Stimulated activated CD4-positive, alpha-beta T cell treated with anti-CD3 and anti-CD28 coated beads, TNF-alpha, amount 100 ng/mL, for 24 hours (primary cell): ENCODE results near the gene HOXD10.
A peak's percentile ranks its signal among the peaks of the same experiment; 100 is the strongest.

Source experiments
- DNase-seq, 3 experiments: peaks; one replicate each; pipeline ENCODE4 v3.0.0-alpha.2; 2020; ENCODE audit warnings: low read depth in 3 of 3

Gene HOXD10

DNA sequence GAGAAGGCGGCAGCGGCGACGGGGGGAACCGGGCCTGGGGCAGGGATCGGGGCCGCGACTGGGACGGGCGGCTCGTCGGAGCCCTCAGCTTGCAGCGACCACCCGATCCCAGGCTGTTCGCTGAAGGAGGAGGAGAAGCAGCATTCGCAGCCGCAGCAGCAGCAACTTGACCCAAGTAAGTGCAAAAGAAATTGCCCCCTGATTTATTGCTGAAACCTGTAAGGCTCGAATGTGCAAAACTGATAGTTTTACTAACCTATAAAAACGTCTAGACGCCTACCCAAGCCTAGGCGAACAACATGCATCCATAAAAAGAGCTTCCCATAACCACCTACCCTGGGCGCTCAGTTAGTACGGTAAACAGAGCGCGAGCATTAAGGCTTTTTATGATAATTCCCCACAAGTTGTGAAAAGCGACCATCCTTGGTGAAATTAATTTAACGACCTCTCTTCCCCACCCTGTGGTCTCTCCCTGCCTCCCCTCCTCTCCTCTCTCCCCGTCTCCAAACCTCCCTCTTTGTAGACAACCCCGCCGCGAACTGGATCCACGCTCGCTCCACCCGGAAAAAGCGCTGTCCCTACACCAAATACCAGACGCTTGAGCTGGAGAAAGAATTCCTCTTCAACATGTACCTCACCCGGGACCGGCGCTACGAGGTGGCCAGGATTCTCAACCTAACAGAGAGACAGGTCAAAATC is 7.0 kb downstream of the HOXD10 start:
- no peak for DNase-seq

- DNase-seq = no peak
Measured at GRCh38 chr2:176124110-176124946, 7.8 kb downstream of the HOXD10 start.

DNA sequence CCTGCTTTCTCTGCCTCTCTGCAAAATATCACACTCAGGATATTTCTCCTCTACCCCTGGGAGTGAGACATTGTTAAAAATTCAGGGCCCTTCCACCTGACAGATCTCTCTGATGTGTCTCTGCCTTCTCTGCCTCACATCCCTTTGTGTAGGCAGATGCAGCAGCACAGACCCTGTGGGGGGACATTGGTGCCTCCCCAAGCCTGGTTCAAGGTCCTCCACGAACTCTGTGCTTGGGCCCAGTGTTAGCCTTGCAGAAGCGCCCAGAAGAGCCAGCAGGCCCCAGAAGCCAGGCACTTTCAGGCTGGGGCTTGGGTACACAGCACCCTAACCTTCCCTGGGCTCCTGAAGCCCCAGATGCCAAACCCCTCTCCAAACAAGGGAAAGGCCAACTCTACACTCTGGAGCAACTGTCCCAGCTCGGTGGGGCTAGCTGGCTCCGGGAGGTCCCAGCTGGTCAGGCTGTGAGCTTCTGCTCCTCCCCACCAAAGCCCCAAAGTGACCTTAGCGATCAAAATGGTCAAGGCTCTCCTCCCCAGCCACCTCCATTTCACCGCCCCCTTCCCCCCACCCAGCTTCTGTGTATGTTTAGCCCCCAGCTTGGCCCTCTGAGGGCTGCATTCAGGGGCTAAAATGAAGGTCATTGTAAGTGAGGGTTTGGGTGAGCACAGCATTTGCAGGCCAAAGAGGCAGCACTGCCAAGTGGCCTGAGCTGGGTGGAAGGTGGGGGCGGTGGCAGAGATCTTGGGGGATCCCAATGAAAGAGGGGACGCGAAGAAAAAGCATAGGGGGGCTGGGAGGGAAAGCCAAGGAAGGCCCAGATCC is 8.6 kb downstream of the HOXD10 start:
- DNase-seq = no peak

- DNase-seq = no peak
Measured at GRCh38 chr2:176125772-176126054, 9.1 kb downstream of the HOXD10 start.

- peak; percentile 42 to 62 (median 57) for DNase-seq
Measured at GRCh38 chr2:176126929-176127773, 10.6 kb downstream of the HOXD10 start.

DNA sequence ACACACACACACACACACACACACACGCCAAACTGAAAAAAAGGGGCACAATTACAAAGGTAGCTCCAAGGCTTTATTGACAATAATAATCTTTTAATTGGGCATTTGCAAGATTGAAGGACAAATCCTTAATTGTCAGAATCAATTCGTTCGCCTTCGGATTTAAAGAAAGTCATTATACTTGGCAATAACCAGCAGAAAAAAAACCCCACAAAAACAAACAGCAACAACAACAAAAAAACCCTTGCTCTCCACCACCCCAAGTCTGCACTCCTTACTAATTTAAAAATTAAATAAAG is 11.1 kb downstream of the HOXD10 start:
- no peak for DNase-seq

GRCh38 chr2:176128172-176128981 is 11.8 kb downstream of the HOXD10 start:
- DNase-seq = no peak

DNA sequence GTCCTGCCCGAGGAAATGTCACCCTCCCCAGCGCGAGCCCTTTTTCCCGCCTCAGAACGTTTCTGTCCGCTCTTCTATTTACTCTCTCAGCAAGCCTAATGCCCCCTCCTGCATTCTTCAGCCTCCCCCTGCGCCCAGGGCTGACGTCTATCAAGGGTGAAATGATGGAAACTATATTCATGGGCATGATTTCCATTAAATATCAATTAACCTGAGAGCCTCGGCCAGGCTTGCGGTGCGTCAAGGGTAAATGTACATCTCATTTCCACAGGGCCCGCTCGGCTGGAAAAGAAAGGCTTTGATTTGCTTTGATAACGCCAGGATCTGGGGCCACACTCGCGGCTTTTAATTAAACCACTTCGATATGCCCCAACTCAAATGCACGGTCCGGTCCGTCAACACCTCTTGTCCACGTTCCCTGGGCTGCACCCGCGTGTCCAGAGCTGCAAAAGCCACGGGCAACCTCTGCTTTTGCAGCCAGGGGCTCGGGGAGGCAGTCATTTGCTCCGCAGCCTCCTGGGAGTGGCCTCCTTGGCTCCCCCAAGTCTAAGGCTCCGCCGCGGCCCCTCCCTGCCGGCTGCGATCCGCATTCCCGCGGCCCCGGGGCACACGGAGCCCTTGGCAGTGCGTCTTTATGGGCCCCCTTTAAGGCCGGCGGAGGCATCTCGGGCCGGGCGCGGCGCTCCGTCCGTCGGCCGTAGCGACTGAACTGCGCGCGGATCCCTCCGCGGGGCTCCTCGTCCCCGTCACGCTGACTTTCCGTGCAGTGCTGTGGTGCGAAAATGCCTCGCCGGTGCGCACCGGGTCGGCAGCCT is 12.6 kb downstream of the HOXD10 start, which contains the start of gene HOXD8:
Gene HOXD8 (plus strand): TSS at position 724 of the 815 bp plus-strand sequence. CDS start 662 bp downstream, outside the sequence.
- no peak for DNase-seq

DNA sequence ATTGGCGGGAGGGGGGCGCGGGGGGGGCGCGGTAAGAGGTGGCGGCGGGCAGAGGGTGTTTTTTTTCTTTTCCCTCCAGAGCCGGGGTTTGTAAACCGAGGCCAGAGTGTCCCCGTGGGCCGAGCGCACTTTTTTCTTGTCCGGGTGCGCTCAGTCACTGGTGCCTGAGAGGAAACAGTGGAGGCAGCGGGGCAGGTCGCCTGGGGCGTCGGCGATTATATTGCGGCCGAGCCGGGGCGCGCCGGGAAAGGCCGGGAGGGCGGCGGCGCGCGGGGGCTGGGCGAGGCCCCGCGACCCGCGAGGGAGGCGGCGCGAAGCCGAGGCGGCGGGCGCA is 13.2 kb downstream of the HOXD10 start:
- DNase-seq = no peak

- no peak for DNase-seq
Measured at GRCh38 chr2:176130147-176130956, 13.8 kb downstream of the HOXD10 start.

DNA sequence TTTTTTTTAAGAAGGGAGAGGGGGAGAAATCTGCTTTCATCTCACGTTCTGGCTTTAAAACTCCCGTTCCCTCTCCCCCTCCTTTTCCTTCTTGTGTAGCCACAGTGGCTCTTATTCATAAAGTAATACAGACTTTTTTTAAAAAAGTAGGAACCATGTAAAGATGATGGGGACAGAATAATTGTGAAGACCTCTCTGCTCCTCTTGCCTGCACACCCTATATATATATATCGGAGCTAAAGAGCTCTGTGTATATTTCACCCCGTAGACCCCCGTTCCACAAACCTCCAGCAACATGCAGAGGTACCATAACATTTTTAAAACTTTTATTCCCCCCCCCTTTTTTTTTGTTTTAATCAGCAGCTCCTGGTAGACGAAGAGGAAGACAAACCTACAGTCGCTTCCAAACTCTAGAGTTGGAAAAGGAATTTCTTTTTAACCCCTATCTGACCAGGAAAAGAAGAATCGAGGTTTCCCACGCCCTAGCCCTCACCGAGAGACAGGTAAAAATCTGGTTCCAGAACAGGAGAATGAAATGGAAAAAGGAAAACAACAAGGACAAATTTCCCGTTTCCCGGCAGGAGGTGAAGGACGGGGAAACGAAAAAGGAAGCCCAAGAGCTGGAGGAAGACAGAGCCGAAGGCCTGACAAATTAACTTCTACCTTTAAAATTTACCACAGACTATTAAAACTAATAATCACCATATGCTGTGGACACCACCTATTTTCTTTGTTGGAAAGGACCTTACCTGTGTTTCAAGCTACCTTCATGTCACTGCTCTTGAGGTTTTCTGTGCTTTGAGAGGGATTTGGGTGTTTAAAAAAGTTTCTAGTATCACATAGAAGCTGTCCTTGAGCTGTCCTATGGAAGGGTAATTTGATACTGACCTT is 14.6 kb downstream of the HOXD10 start:
- no peak for DNase-seq

- no peak for DNase-seq
Measured at GRCh38 chr2:176131848-176132158, 15.2 kb downstream of the HOXD10 start.

DNA sequence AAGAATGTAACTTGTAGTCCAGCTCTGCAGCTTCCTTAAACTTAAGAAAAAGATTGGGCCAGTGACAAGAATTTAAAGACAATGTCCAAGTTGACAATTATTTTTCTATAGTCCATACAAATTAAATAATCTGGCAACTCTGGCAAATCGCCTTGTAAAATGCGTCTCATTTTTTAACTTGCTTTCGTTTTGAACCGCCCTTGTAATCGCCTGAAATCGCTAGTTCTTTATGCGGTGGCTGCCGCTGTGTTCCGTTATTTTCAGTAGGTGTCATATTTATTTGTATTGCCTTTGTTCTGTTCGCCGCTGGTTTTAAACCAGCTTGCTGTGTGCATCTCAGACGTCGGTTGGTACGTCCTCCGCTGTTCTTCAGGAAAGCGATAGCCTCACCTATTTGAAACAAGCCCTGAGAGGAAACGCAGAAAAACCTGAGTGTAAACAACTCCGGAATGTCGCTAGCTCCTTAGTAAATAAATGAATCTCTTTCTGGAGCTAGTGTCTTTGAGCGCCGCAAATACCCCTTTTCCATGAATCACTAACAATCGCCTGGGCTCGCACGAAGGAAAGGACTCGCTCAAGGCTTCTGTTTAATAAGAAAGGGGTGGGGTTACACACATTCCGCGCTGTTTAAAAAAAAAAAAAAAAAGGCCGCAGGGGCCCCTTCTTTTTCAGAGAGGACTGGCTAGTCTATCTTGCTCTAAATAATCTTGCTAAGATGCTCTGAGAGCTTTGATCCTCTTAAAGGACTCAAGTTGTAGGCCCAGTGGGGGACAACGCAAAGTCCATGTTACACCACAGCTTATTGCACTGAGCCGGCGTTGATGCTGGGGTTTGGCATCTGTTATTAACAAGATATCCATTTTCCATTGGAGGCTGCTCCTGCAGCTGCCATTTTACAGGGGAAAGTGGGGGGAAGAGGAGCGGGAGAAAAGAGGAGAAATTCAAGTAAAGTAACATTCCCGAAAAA is 15.9 kb downstream of the HOXD10 start:
- no peak for DNase-seq

DNA sequence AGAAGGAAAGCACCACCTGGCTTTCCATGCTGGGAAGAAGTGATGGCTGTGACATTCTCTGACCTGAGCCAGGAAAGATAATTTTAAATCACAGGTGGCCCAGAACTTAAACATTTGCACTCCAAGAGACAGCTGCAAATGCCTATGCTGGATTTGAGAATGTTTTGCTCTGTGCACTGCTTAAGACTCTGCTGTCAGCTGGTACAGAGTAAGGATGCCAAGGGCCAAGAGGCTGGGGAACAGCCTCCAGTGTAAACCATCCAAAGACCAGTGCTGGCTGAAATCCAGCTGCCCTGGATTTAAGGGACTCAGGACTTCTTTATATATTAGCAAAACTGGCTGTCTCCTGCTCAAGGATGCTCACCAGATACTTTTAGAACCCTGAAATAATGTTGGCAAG is 16.8 kb downstream of the HOXD10 start:
- no peak for DNase-seq

DNA sequence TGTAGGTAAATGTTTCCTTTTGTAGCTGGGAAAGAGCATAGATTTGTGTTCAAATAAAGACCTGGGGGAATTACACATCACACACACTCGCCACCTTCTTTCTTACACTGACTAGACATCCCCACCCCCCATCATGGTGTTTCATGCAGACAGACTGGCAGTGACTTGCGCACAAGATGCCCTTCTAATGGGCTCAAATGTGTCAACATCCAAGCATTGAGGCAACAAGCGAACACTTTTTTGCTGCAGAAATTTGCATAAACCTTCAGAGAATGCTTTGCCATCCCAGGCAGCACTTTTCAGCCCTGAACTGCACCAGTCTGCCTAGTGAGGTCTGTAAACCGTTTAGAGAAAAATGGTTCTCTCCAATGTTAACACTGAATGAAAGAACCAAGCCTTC is 17.5 kb downstream of the HOXD10 start:
- no peak for DNase-seq

DNA sequence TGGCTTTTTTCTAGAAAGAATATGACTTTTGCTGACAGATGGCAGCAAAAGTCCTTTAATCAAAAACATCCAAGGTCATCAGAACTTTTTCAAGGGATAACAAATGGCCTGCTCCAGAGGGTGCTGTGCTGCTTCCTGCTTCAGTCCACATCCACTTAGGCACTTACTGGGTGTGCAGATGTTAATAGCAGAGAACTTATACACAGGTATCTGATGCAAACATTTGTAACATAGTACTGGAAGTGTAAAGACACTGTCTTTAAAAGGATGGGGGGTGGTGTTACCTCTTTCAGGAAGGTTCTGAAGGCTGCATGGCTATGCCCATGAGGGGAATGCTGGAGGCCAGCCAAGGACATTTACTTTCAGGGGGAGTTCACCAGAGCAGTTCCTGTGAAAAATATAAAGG is 18.5 kb downstream of the HOXD10 start:
- no peak for DNase-seq
